KMS-11 (cell line): ENCODE data around the gene MLANA.

ENCODE experiments used
- H2AFZ ChIP-seq: fragments of 200-600 bp; sonication (generic); 2 replicates; pipeline ENCODE4 v1.6.1; 2016; ENCODE audit warnings: antibody characterized with exemption, mixed run types, low read depth
- H3K27ac ChIP-seq: fragments of 200-600 bp; sonication (generic); 2 replicates; pipeline ENCODE4 v1.6.1; 2016; ENCODE audit warnings: mild to moderate bottlenecking, mixed run types
- H3K27me3 ChIP-seq: fragments of 200-600 bp; sonication (generic); 2 replicates; pipeline ENCODE4 v1.6.1; 2017; ENCODE audit warnings: mild to moderate bottlenecking, low read depth, mixed run types, moderate library complexity; ENCODE audit not compliant: insufficient read depth
- H3K36me3 ChIP-seq: fragments of 200-600 bp; sonication (generic); 2 replicates; pipeline ENCODE4 v1.6.1; 2017; ENCODE audit warnings: mild to moderate bottlenecking, mixed run types; ENCODE audit not compliant: insufficient read depth
- H3K4me1 ChIP-seq: fragments of 200-600 bp; sonication (generic); 2 replicates; pipeline ENCODE4 v1.6.1; 2016; ENCODE audit warnings: mild to moderate bottlenecking, low read depth, mixed run types; ENCODE audit not compliant: poor library complexity, severe bottlenecking
- H3K4me2 ChIP-seq: fragments of 200-600 bp; sonication (generic); 2 replicates; pipeline ENCODE4 v1.7.0; 2016; ENCODE audit warnings: mild to moderate bottlenecking, mixed run types
- H3K4me3 ChIP-seq: fragments of 200-600 bp; sonication (generic); IDR thresholded peaks from 2 replicates; pipeline ENCODE4 v1.6.1; 2017; ENCODE audit warnings: low read depth, low read length, mixed read lengths; ENCODE audit not compliant: insufficient read depth
- H3K79me2 ChIP-seq: fragments of 200-600 bp; sonication (generic); 2 replicates; pipeline ENCODE4 v1.6.1; 2016; ENCODE audit warnings: low read depth, mixed run types; ENCODE audit not compliant: insufficient read depth
- H3K9ac ChIP-seq: fragments of 200-600 bp; sonication (generic); 2 replicates; pipeline ENCODE4 v1.6.1; 2016; ENCODE audit warnings: mild to moderate bottlenecking, mixed run types
- H4K20me1 ChIP-seq: fragments of 200-600 bp; sonication (generic); 2 replicates; pipeline ENCODE4 v1.6.1; 2016; ENCODE audit warnings: mild to moderate bottlenecking, mixed run types; ENCODE audit not compliant: insufficient read depth
- TF ChIP-seq, protein P1 (sequence below): fragments of 200-600 bp; sonication (generic); conservative IDR thresholded peaks from 2 replicates; pipeline ENCODE4 v1.6.1; 2017; ENCODE audit warnings: low read depth, mild to moderate bottlenecking, antibody characterized with exemption, low read length, moderate library complexity, mixed read lengths

MLANA gene

DNA sequence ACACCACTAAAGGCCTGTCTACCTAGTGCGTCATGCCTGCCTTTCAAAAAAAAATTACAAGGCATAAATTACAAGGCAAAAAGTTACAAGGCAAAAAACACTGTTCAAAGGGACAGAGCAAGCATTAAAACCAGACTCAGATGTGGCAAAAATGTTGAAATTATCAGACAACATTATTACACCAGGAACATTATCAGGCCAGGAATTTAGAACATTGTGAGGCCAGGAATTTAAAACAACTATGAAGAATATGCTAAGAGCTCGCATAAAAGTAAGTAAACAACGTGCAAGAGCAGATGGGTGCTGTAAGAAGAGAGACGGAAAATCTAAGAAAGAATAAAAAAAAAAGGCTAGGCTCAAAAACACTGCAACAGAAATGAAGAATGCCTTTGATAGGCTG lies 18.2 kb upstream of the MLANA start:
- Histone ChIP-seq H4K20me1 (no peaks in the 10 kb centered on the region), H3K36me3 (no peaks in the 10 kb centered on the region), H3K4me1 (no peaks in the 10 kb centered on the region), H3K79me2 (no peaks in the 10 kb centered on the region), H3K27me3 (no peaks in the 10 kb centered on the region), H3K4me3 (no peak overlapping the region), H3K27ac (no peak overlapping the region), H3K4me2 (no peak overlapping the region), H2AFZ (no peak overlapping the region), H3K9ac (no peak overlapping the region)
- TF ChIP-seq, protein P1, sequence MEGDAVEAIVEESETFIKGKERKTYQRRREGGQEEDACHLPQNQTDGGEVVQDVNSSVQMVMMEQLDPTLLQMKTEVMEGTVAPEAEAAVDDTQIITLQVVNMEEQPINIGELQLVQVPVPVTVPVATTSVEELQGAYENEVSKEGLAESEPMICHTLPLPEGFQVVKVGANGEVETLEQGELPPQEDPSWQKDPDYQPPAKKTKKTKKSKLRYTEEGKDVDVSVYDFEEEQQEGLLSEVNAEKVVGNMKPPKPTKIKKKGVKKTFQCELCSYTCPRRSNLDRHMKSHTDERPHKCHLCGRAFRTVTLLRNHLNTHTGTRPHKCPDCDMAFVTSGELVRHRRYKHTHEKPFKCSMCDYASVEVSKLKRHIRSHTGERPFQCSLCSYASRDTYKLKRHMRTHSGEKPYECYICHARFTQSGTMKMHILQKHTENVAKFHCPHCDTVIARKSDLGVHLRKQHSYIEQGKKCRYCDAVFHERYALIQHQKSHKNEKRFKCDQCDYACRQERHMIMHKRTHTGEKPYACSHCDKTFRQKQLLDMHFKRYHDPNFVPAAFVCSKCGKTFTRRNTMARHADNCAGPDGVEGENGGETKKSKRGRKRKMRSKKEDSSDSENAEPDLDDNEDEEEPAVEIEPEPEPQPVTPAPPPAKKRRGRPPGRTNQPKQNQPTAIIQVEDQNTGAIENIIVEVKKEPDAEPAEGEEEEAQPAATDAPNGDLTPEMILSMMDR = no peak

DNA sequence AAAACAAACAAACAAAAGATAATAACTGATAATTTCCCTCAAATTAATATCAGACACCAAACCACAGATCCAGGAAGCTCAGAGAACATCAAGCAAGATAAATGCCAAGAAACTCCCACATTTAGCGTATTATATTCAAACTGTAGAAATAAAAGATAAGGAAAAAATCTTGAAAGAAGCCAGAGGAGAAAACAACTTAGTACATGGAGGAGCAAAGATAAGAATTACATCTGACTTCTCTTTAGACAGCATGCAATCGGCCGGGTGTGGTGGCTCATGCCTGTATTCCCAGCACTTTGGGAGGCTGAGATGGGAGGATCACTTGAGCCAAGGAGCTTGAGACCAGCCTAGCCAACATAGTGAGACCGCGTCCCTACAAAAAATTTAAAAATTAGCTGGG lies 17.2 kb upstream of the MLANA start:
- H3K27ac ChIP-seq = no peak overlapping the region
- H3K4me1 ChIP-seq = no peaks in the 10 kb centered on the region
- no peaks in the 10 kb centered on the region for H3K36me3 ChIP-seq
- H4K20me1 ChIP-seq = no peaks in the 10 kb centered on the region
- no peak overlapping the region for H3K4me3 ChIP-seq
- no peak overlapping the region for H3K9ac ChIP-seq
- no peaks in the 10 kb centered on the region for H3K79me2 ChIP-seq
- H3K4me2 ChIP-seq = no peak overlapping the region
- no peaks in the 10 kb centered on the region for H3K27me3 ChIP-seq
- TF ChIP-seq, protein P1 = no peak
- H2AFZ ChIP-seq = no peak overlapping the region

DNA sequence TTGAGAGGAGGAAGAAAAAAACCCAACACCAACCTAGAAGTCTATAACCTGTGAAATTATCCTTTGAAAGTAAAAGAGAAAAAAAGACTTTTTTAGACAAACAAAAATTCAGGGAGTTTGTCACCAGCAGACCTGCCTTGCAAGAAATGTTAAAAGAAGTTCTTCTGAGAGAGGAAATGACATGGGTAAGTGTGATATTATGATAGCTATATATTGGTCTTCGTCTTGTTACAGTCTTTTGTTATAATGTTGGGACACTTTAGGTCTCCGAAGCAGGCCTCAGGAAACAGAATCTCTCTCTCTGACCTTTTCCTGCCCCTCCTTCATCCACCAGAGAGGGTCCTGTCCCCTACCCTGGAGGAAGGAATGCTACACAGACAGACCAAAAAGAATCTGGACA lies 16.6 kb upstream of the MLANA start:
- Histone ChIP-seq H3K9ac (no peak overlapping the region), H4K20me1 (no peaks in the 10 kb centered on the region), H3K27me3 (no peaks in the 10 kb centered on the region), H3K4me2 (no peak overlapping the region), H3K4me1 (no peaks in the 10 kb centered on the region), H2AFZ (no peak overlapping the region), H3K79me2 (no peaks in the 10 kb centered on the region), H3K4me3 (no peak overlapping the region), H3K27ac (no peak overlapping the region), H3K36me3 (no peaks in the 10 kb centered on the region)
- TF ChIP-seq, protein P1 = no peak

DNA sequence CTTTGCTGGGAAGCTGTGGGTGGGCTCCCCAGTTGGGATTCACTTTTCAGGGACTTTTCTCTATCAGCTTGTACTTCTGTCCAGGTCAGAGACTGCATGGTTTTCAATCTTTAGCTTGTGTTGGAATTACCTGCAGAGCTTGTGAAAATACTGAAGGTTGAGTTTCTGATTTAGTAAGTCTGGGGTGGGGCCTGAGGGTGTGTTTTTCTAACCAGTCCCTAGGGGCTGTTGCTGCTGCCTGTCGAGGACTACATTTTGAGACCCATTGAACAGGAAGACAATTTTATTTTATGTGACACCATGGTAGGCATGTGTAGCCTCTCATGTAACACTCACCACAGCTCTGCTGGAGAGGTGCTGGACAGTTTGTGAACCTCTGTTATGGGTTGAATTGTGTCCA lies 14.7 kb upstream of the MLANA start:
- H3K4me2 ChIP-seq = no peak overlapping the region
- no peak overlapping the region for H3K9ac ChIP-seq
- no peaks in the 10 kb centered on the region for H3K36me3 ChIP-seq
- TF ChIP-seq, protein P1 = no peak
- no peak overlapping the region for H3K27ac ChIP-seq
- no peaks in the 10 kb centered on the region for H4K20me1 ChIP-seq
- no peaks in the 10 kb centered on the region for H3K27me3 ChIP-seq
- H3K79me2 ChIP-seq = no peaks in the 10 kb centered on the region
- no peak overlapping the region for H3K4me3 ChIP-seq
- H2AFZ ChIP-seq = no peak overlapping the region
- no peaks in the 10 kb centered on the region for H3K4me1 ChIP-seq

DNA sequence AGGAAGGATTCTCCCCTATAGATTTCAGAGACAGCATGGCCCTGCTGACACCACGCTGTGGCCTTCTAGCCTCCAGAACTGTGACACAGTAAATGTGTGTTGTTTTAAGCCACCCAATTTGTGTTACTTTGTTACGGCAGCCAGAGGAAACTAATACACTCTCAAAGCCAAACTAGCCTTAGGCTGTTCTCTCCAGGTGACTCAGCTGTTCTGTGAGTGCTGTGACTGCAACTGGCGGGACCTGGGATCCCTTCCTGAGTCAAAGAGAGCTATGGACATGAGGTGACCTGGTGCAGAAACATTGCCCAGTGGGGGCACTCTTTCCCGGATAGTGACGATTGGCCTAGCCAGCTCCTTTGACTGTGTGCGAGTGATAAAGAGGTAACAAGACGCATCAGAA lies 14.0 kb upstream of the MLANA start:
- no peaks in the 10 kb centered on the region for H3K36me3 ChIP-seq
- TF ChIP-seq, protein P1 = no peak
- no peak overlapping the region for H2AFZ ChIP-seq

More for the DNA sequence above, 14.0 kb upstream of the MLANA start:
- Histone ChIP-seq H3K79me2 (no peaks in the 10 kb centered on the region), H3K4me1 (no peaks in the 10 kb centered on the region), H3K4me3 (no peak overlapping the region), H4K20me1 (no peaks in the 10 kb centered on the region), H3K4me2 (no peak overlapping the region), H3K9ac (no peak overlapping the region), H3K27ac (no peak overlapping the region), H3K27me3 (no peaks in the 10 kb centered on the region)
